ENCODE data around the gene CCDC102A. TPM values are rescaled to one million over a fixed set of nuclear protein-coding genes. Genes with fewer than 3 reads are reported as not detected.

The CCDC102A gene
- total and polyA plus RNA-seq, 2 of the 13 experiments (the other 11 are each of a cell fraction or from before 2014, with no cell fraction given) = 2.1 to 2.8 TPM

- no peak for TF ChIP-seq PBX3 (CRISPR knock-in tag; IDR thresholded peaks at IDR 0.05; ENCODE audit: borderline replicate concordance)
- TF ChIP-seq HOMEZ (CRISPR knock-in tag; IDR thresholded peaks at IDR 0.05; ENCODE audit: low read depth) = no peak
- no peak for TF ChIP-seq NFAT5 (CRISPR knock-in tag; IDR thresholded peaks at IDR 0.05)
- no peak for TF ChIP-seq KLF11 (CRISPR knock-in tag; IDR thresholded peaks at IDR 0.05)
- no peak for TF ChIP-seq BRF2 (CRISPR knock-in tag; IDR thresholded peaks at IDR 0.05)
- peak; percentile 23; the same call in 1 of the 2 replicates for TF ChIP-seq HNF4G (IDR thresholded peaks at IDR 0.05; ENCODE audit: borderline replicate concordance, low read depth, low read length)
- no peak for TF ChIP-seq HNF4G (CRISPR knock-in tag; IDR thresholded peaks at IDR 0.05; ENCODE audit: borderline replicate concordance, low read depth)
- no peak for TF ChIP-seq ZNF326 (CRISPR knock-in tag; IDR thresholded peaks at IDR 0.05; ENCODE audit: borderline replicate concordance)
- TF ChIP-seq TOE1 (CRISPR knock-in tag; IDR thresholded peaks at IDR 0.05) = no peak
- no peak for TF ChIP-seq NR2F1 (CRISPR knock-in tag; IDR thresholded peaks at IDR 0.05)
- TF ChIP-seq MNT (IDR thresholded peaks at IDR 0.05) = 0 out of 2 replicates have a peak, but pooled peaks have one; percentile 8
- peak; percentile 23; the same call in 1 of the 2 replicates for TF ChIP-seq ZNF350 (CRISPR knock-in tag; IDR thresholded peaks at IDR 0.05; ENCODE audit: borderline replicate concordance, low read depth)
- no peak for TF ChIP-seq ZNF550 (CRISPR knock-in tag; IDR thresholded peaks at IDR 0.05; ENCODE audit: borderline replicate concordance)
- no peak for TF ChIP-seq MLX (CRISPR knock-in tag; IDR thresholded peaks at IDR 0.05)
- TF ChIP-seq ZNF234 (CRISPR knock-in tag; conservative IDR thresholded peaks at IDR 0.05) = 0 out of 2 replicates have a peak, but pooled peaks have one; percentile 59
These were observed 50.2 kb downstream of the CCDC102A start, which contains the start of gene DOK4 (continued) for GRCh38 chr16:57485916-57486857.

All from HepG2 (cell line).